B cell (primary cell): ENCODE data around the gene PRKCZ. TPM values are rescaled to one million over a fixed set of nuclear protein-coding genes. Genes with fewer than 3 reads are reported as not detected.

Source experiments
- ATAC-seq: fragments of 200-7000 bp; cut with Tn5 transposase; one replicate; pipeline ENCODE4 v1.10.0; 2021; ENCODE audit warnings: low read depth, mild to moderate bottlenecking, moderate number of reproducible peaks, moderate library complexity
- CTCF ChIA-PET: fragments of 350-600 bp; sonication (Branson Sonifier 250); formaldehyde crosslinking; loops from one replicate; lab custom pipeline; 2021; ENCODE audit warnings: antibody characterized with exemption, inconsistent platforms; lab: Charles Lee
- POLR2A ChIA-PET: fragments of 350-600 bp; sonication (Branson Sonifier 250); formaldehyde crosslinking; loops from one replicate; lab custom pipeline; 2021; ENCODE audit warnings: antibody characterized with exemption; lab: Charles Lee
- DNase-seq: peaks from one replicate; pipeline ENCODE4 v3.0.0; 2013
- H2AFZ ChIP-seq: 2 replicates; pipeline ENCODE4 v1.6.1; 2012; ENCODE audit warnings: mild to moderate bottlenecking, low read depth, low read length; ENCODE audit not compliant: insufficient read depth, poor library complexity, severe bottlenecking
- H3K27ac ChIP-seq, 2 donors: 1 replicate in 1 of 2; 2 replicates in 1 of 2; pipeline ENCODE4 v1.5.1; 2012 to 2013; ENCODE audit warnings: low read length in 2 of 2, mild to moderate bottlenecking in 2 of 2, moderate library complexity in 1 of 2
- H3K27me3 ChIP-seq, 4 experiments: fragments of 200-600 bp in 1 of 4; sonication (generic) in 1 of 4; replicated peaks in 1 of 4; 1 replicate in 2 of 4; 2 replicates in 2 of 4; pipeline versions ENCODE4 v1.6.1 to v1.7.0; 2013 to 2016; ENCODE audit warnings: low read length in 3 of 4, mild to moderate bottlenecking in 2 of 4, mixed read lengths in 1 of 4, moderate library complexity in 1 of 4; ENCODE audit not compliant: insufficient read depth in 4 of 4, control insufficient read depth in 3 of 4; ENCODE audit errors: control extremely low read depth in 1 of 4
- H3K36me3 ChIP-seq, 2 experiments: replicated peaks in 1 of 2; 1 replicate in 1 of 2; 2 replicates in 1 of 2; pipeline versions ENCODE4 v1.6.1 to v1.7.1; 2013; ENCODE audit warnings: low read length in 1 of 2; ENCODE audit not compliant: insufficient read depth in 2 of 2, control insufficient read depth in 1 of 2; ENCODE audit errors: control extremely low read depth in 1 of 2, extremely low read depth in 1 of 2
- H3K4me1 ChIP-seq, 2 donors: fragments of 200-600 bp in 1 of 2; sonication (generic) in 1 of 2; 1 replicate in 1 of 2; 2 replicates in 1 of 2; pipeline versions ENCODE4 v1.5.1 to v1.6.1; 2013 to 2017; ENCODE audit warnings: low read length in 2 of 2; ENCODE audit not compliant: control insufficient read depth in 2 of 2, insufficient read depth in 2 of 2
- H3K4me2 ChIP-seq: replicated peaks from 2 replicates; pipeline ENCODE3; 2012; ENCODE audit warnings: mild to moderate bottlenecking, low read depth, low read length; ENCODE audit not compliant: poor library complexity, severe bottlenecking
- H3K4me3 ChIP-seq, 5 experiments: fragments of 200-600 bp in 1 of 5; sonication (generic) in 1 of 5; 1 replicate in 3 of 5; 2 replicates in 2 of 5; pipeline versions ENCODE4 v1.5.1 to v1.7.0; 2011 to 2016; ENCODE audit warnings: low read length in 4 of 5, mild to moderate bottlenecking in 4 of 5, low read depth in 2 of 5, control low read depth in 1 of 5, moderate library complexity in 1 of 5; ENCODE audit not compliant: insufficient read depth in 1 of 5; ENCODE audit errors: control extremely low read depth in 1 of 5, extremely low read depth in 1 of 5
- H3K79me2 ChIP-seq: fragments of 200-600 bp; sonication (generic); one replicate; pipeline ENCODE4 v1.6.0; 2016; ENCODE audit warnings: low read length; ENCODE audit not compliant: control insufficient read depth, insufficient read depth
- H3K9ac ChIP-seq: fragments of 200-600 bp; sonication (generic); 2 replicates; pipeline ENCODE4 v1.6.1; 2017; ENCODE audit warnings: mild to moderate bottlenecking, low read length, moderate library complexity
- H3K9me3 ChIP-seq, 3 donors: one replicate each; pipeline versions ENCODE4 v1.6.1 to v1.7.1; 2013; ENCODE audit warnings: low read length in 2 of 3; ENCODE audit not compliant: control insufficient read depth in 2 of 3, insufficient read depth in 1 of 3; ENCODE audit errors: control extremely low read depth in 1 of 3
- H4K20me1 ChIP-seq: 2 replicates; pipeline ENCODE4 v1.6.0; 2012; ENCODE audit warnings: mild to moderate bottlenecking, low read length; ENCODE audit not compliant: insufficient read depth, control insufficient read depth, poor library complexity, severe bottlenecking
- H3K27ac Mint-ChIP-seq: one replicate; pipeline ENCODE4 v1.8.0; 2021; ENCODE audit warnings: mixed read lengths
- H3K27me3 Mint-ChIP-seq: one replicate; pipeline ENCODE4 v1.8.0; 2021; ENCODE audit warnings: mixed read lengths
- H3K4me1 Mint-ChIP-seq: one replicate; pipeline ENCODE4 v1.8.0; 2021; ENCODE audit warnings: mixed read lengths
- H3K4me3 Mint-ChIP-seq: one replicate; pipeline ENCODE4 v1.8.0; 2021; ENCODE audit warnings: mixed read lengths
- H3K9me3 Mint-ChIP-seq: one replicate; pipeline ENCODE4 v1.8.0; 2022; ENCODE audit warnings: mixed read lengths; ENCODE audit not compliant: insufficient read depth
- CTCF ChIP-seq: fragments of 200-600 bp; IDR thresholded peaks from one replicate; pipeline ENCODE4 v1.8.0; 2022; ENCODE audit warnings: antibody characterized with exemption, mild to moderate bottlenecking
- EZH2 ChIP-seq: IDR thresholded peaks from 2 replicates; pipeline ENCODE4 v1.6.1; 2012; ENCODE audit warnings: borderline replicate concordance, low read depth, mild to moderate bottlenecking, moderate library complexity, low read length; ENCODE audit not compliant: insufficient read depth, poor library complexity, severe bottlenecking
- WGBS: methylation state at CpG from one replicate; pipeline ENCODE4 v1.1.5; 2013; ENCODE audit warnings: missing lambda C conversion rate; ENCODE audit not compliant: insufficient coverage; 5-methylcytosine and 5-hydroxymethylcytosine counted together
- intact Hi-C: fragments of 100-400 bp; cut with micrococcal nuclease; formaldehyde crosslinking; loops from one replicate; pipeline ENCODE4 v1.10.0; 2022
- polyA plus RNA-seq: library from polyadenylated mRNA; depleted of rRNA; stranded (reverse); fragments of >200 nt; gene quantifications from 2 replicates; pipeline ENCODE4 v1.2.3, GENCODE V29; 2012
- total RNA-seq, 2 donors: library from RNA; stranded (reverse); fragments of 120-200 nt in 1 of 2; gene quantifications; 1 replicate in 1 of 2; 2 replicates in 1 of 2; pipeline versions ENCODE4 v1.2.3 to v1.2.4, GENCODE V29; 2013 to 2022

PRKCZ gene
- total and polyA plus RNA-seq, 2 donors (not counting 1 experiment from before 2014, with no cell fraction given) = 17.9 to 53.2 TPM

- H3K27me3 Mint-ChIP-seq = no peaks in the 10 kb centered on the region
- H3K27ac Mint-ChIP-seq = no peak overlapping the region
- H3K4me1 Mint-ChIP-seq = peaks cover 35% of the 10 kb centered on the region
- CTCF ChIA-PET = interaction anchor here (1.6 to 1.9 kb wide), 2 partner anchors 9 to 25 kb away, joined by 3 to 9 read pairs; no protein-coding TSS in a partner anchor
- no peak for ATAC-seq
- Histone ChIP-seq H4K20me1 (no peaks in the 10 kb centered on the region), H3K9ac (no peak overlapping the region), H3K79me2 (peaks cover 18% of the 10 kb centered on the region), H3K4me1 (peaks cover 20 to 22% of the 10 kb centered on the region in 2 donors), H3K4me3 (no peak overlapping the region), H3K36me3 (no peaks in the 10 kb centered on the region), H3K27ac (no peak overlapping the region), H3K9me3 (peaks cover 0 to 19% (median 3%) of the 10 kb centered on the region in 3 donors), H3K4me2 (no peak overlapping the region), H3K27me3 (no peaks in the 10 kb centered on the region), H2AFZ (no peak overlapping the region)
- TF ChIP-seq EZH2 = no peak
- TF ChIP-seq CTCF = no peak
- POLR2A ChIA-PET = interaction anchor here (1.2 kb wide), 1 partner anchor 18 kb away, joined by 3 read pairs; no protein-coding TSS in a partner anchor
- intact Hi-C loops = no loop called here
- WGBS = 87% methylated on average over 33 of the region's 33 CpGs
- H3K9me3 Mint-ChIP-seq = peaks cover 4% of the 10 kb centered on the region
- DNase-seq = no peak
- no peak overlapping the region for H3K4me3 Mint-ChIP-seq
These were observed 64.9 kb downstream of the PRKCZ start for GRCh38 chr1:2115008-2115641.

- H3K4me2 ChIP-seq = no peak overlapping the region
- no peak overlapping the region for H2AFZ ChIP-seq
- Mint-ChIP-seq H3K4me1 (peaks cover 37% of the 10 kb centered on the region), H3K4me3 (no peak overlapping the region), H3K9me3 (peaks cover 4% of the 10 kb centered on the region), H3K27ac (peak overlapping the region; percentile 26), H3K27me3 (no peaks in the 10 kb centered on the region)
- TF ChIP-seq CTCF = no peak
- no peak for TF ChIP-seq EZH2
- peaks cover 24% of the 10 kb centered on the region for H3K79me2 ChIP-seq
- CTCF ChIA-PET = interaction anchor here (1.6 to 1.9 kb wide), 2 partner anchors 10 to 24 kb away, joined by 3 to 9 read pairs; no protein-coding TSS in a partner anchor
- no peaks in the 10 kb centered on the region for H3K27me3 ChIP-seq
- 90% methylated on average over 28 of the region's 28 CpGs for WGBS
- POLR2A ChIA-PET = interaction anchor here (0.6 kb wide), 1 partner anchor 1646 kb away, joined by 6 read pairs; no protein-coding TSS in a partner anchor
- DNase-seq (no peak), ATAC-seq (no peak)
- intact Hi-C loops = no loop called here
- peaks cover 0 to 24% (median 3%) of the 10 kb centered on the region in 3 donors for H3K9me3 ChIP-seq
- no peak overlapping the region for H3K9ac ChIP-seq
- no peak overlapping the region for H3K4me3 ChIP-seq
- H3K27ac ChIP-seq = no peak overlapping the region
- no peaks in the 10 kb centered on the region for H3K36me3 ChIP-seq
- H4K20me1 ChIP-seq = no peaks in the 10 kb centered on the region
- peaks cover 20 to 22% of the 10 kb centered on the region in 2 donors for H3K4me1 ChIP-seq
These were observed 65.6 kb downstream of the PRKCZ start for GRCh38 chr1:2115702-2116341.
